MG63 (cell line): Measurements from ENCODE around the gene ZBTB48. TPM values are rescaled to one million over a fixed set of nuclear protein-coding genes. Genes with fewer than 3 reads are reported as not detected.
"Not testable (repeated sequence)": the region's sequence is repeated elsewhere in the genome, so short reads cannot be mapped to it uniquely, and the experiment has no call there.

Experiments
- DNase-seq: peaks from one replicate; pipeline ENCODE4 v3.0.0-alpha.2; 2020
- H3K27me3 ChIP-seq: fragments of 250-450 bp; sonication (Bioruptor Pico); 2 replicates; pipeline ENCODE4 v1.5.1; 2020; ENCODE audit warnings: mild to moderate bottlenecking, moderate library complexity
- H3K36me3 ChIP-seq: fragments of 250-450 bp; sonication (Bioruptor Pico); 2 replicates; pipeline ENCODE4 v1.5.1; 2020; ENCODE audit warnings: mild to moderate bottlenecking, moderate library complexity
- H3K4me3 ChIP-seq: fragments of 250-450 bp; sonication (Bioruptor Pico); 2 replicates; pipeline ENCODE4 v1.5.1; 2020; ENCODE audit warnings: mild to moderate bottlenecking, moderate library complexity
- H3K9me3 ChIP-seq: fragments of 250-450 bp; sonication (Bioruptor Pico); 2 replicates; pipeline ENCODE4 v1.5.1; 2020; ENCODE audit warnings: mild to moderate bottlenecking, moderate library complexity
- total RNA-seq: library from RNA; depleted of rRNA; stranded (reverse); fragments of >200 nt; shearing (Covaris generic); gene quantifications from 2 replicates; pipeline ENCODE4 v1.2.3, GENCODE V29; 2014; ENCODE audit warnings: low replicate concordance

The ZBTB48 gene
- total RNA-seq, 1 experiment from 2014 or later: 32.5 TPM

DNA sequence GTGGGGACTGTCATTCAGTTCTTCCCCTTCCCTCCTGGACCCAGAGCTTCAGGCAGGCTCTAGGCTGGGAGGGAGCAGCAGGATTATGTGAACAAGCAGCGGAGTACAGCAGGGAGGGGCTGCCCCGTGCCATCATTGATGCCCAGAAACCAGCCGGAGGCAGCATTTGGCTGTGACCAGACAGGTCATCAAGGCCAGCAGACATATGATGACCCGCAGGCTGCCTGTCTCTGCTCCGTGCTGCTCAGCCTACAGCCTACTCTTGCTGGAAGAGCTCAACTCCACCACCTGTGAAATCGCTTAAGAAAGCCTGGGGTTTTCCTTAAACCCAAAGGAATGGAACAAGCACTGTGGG is 18.0 kb downstream of the ZBTB48 start:
- peaks cover 49% of the 10 kb centered on the region for H3K36me3 ChIP-seq
- H3K4me3 ChIP-seq: no peak overlapping the region
- H3K9me3 ChIP-seq: no peaks in the 10 kb centered on the region
- no peak for DNase-seq
- no peaks in the 10 kb centered on the region for H3K27me3 ChIP-seq

DNA sequence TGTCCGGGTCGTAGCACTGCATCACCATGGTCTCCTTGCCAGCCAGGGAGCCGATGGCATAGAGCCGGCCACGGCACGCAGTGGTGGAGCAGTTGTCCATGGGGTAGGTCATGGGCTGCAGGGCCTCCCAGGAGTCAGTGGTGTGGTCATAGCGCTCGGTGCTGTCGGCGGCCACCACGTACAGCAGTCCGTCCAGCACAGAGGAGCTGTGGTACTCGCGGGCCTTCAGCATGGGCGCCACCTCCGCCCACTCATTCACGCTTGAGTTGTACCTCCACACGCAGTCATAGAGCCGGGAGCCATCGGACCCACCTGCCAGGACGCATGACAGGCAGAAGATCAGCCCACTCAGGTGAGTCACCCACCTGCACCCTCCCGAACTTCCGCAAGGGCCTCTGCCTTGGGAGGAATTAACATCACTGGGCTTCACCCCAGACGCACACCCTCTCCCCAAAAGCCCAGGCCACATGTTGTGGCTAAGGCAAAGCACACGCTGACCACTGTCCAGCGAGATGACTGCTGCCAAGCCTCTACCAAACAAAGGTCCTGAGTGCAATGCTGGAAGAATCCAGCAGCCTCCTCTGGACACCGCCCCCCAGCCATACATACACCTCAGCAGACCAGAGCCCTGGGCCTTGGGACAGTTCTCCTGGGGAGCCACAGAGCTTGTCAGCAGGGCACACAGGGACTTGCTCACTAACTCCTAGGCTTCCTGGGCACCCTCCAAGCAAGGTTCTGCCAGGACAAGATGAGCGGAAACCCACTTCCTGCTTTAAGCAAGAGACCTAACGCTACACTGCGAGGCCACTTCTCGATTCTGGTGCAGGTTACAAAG is 19.6 kb downstream of the ZBTB48 start:
- DNase-seq: no peak
- Histone ChIP-seq H3K27me3 (no peaks in the 10 kb centered on the region), H3K36me3 (peaks cover 41% of the 10 kb centered on the region), H3K4me3 (peak overlapping the region; percentile 76; the same call in 1 of the 2 replicates), H3K9me3 (no peaks in the 10 kb centered on the region)

DNA sequence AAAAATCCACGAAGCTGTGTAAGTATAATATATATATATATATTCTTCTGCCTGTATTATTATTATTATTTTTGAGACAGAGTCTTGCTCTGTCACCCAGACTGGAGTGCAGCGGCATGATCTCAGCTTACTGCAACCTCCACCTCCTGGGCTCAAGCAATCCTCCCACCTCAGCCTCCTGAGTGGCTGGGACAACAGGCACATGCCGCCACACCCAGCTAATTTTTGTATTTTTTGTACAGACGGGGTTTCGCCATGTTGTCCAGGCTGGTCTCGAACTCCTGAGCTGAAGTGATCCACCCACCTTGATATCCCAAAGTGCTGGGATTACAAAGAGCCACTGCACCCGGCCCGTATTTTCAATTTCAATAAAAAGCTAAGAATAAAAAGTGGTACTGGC is 20.2 kb downstream of the ZBTB48 start:
- H3K36me3 ChIP-seq: peaks cover 41% of the 10 kb centered on the region
- DNase-seq, H3K27me3 ChIP-seq, H3K9me3 ChIP-seq: not testable (repeated sequence)
- peak overlapping the region; percentile 76 for H3K4me3 ChIP-seq

DNA sequence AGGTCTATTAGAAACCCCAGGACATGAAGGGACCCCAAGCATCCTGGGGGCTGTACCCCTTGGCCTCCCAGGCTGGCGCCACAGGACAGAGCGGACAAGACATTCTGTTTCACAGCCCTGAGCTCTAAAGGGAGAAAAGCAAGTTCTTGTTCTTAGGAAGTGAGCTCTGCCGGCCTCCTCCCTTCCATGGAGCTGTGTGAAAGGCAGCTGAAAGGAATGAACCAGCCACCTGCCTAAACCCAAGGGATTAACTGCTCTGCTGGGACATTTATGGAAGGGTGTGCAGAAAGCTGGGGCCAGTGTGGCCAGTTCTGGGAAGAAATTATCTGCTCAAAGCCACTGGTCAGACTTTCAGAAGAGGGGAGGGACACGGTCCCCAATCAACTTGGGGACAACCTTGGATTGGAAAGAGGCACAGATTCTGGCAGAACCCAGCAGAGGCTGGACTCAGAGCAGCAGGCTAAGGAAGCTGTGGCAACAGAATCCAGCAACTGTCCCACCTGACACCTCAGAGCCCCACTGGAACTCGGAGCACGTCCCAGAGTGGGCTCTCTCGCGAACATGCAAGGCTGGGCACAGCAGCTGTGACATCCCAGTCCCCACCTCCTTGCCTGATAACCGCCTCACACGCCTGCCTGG is 20.7 kb downstream of the ZBTB48 start:
- Histone ChIP-seq H3K4me3 (peak overlapping the region; percentile 76), H3K9me3 (no peaks in the 10 kb centered on the region), H3K27me3 (no peaks in the 10 kb centered on the region), H3K36me3 (peaks cover 37% of the 10 kb centered on the region)
- no peak for DNase-seq

DNA sequence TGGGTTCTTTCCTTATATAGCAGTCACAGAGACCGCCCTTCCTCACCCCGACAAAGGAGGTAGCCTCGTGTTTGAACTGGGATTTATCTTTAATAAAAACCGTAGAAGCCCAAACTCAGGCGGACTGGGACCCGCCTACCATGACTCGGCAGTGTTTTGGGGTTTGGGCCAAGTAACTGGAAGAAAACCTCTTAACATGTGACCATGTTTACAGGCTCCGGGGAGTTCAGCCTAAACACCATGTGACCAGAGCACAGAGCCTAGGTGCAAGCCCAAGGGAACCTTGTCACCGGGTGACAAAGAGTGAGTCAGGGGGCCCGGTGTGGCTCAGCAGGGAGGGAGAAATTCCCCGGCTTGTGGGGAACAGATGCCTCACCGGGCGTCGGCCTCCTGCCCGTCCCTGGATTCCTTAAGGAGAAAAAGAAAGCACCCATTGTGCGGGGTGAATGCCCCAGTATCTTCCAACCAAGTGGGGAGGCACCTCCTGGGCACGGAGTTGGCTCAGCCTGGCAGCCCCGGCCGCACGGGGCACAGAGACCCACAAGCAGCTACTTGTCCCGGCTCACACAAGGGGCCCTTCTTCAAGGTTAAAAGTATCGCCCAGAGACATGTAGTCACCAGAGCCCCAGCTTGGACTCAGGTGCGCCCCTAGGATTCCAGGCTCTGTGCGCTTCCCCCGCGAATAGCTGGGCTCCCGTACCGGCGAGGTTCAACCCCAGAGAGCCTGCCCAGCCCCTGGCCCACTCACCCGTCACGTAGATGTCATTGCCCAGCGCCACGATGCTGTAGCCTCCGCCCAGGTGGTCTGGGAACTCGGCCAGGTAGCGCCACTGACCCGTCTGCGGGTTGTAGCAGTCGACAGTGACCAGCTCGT is 21.5 kb downstream of the ZBTB48 start:
- Histone ChIP-seq H3K9me3 (no peaks in the 10 kb centered on the region), H3K27me3 (no peaks in the 10 kb centered on the region), H3K36me3 (peaks cover 31% of the 10 kb centered on the region), H3K4me3 (peak overlapping the region; percentile 76)
- peak; percentile 89 for DNase-seq

DNA sequence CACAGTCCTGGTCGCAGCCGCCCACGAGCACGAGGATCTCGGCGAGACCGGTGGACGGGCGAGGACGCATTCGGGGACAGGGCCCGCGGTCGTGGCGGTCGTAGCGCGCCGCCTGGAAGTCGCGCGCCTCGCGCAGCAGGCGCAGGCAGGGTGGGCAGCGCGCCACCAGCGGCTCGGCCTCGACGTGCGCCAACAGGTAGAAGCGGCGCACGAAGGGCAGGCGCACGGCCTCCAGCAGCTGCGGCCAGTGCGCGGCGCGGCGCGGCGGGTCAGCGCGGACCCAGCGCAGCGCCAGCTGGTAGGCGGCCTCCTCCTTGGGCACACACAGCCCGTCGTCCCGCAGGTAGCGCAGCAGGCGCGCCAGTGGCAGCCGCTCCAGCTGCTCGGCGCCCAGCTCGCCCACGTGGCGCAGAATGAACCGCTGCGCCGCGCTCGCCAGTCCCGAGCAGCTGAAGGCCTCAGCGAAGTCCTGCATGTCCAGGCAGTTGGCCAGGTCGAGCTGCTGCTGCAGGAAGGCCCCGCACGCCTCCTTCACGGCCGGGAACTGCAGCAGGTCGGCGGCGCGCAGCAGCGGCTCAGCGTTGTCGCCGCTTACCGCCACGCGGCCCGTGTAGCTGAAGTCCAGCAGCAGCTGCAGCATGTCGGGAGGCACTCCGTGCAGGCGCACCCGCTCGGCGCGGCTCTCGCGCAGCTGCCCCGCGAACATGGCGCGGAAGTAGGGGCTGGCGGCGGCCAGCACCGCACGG is 22.3 kb downstream of the ZBTB48 start:
- peak overlapping the region; percentile 76 for H3K4me3 ChIP-seq
- H3K36me3 ChIP-seq: peaks cover 23% of the 10 kb centered on the region
- no peaks in the 10 kb centered on the region for H3K27me3 ChIP-seq
- no peak for DNase-seq
- H3K9me3 ChIP-seq: no peaks in the 10 kb centered on the region

DNA sequence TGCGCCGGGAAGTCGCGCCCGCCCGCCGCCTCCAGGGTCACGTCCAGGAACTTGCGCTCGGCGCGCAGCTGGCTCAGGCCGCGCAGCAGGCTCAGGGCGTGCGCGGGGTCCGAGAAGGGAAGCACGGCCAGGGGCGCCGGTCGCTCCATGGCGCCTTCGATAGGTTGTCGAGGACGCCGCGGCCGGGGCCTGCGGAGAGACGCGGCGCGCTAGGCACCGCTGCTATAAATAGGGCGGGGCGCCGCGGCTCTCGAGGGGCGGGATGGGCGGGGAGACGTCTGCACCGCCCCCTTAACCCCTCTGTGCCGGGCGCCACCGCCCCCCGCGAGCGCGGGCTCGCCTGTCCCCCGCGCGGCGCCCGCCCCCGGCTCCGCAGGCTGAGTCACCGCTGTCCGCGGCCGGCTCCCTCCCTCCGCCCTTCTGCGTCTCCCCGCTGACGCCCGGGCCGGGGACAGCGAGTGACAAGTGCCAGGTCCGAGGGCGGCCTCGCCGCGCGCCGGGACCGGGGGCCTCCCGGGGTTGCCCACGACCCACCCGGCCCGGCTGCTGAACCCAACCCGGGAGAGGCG is 23.0 kb downstream of the ZBTB48 start, which contains the start of gene KLHL21:
TSS of gene KLHL21 (minus strand) at position 201 of the 569 bp plus-strand sequence. CDS start at position 149, 52 bp downstream.
- Histone ChIP-seq H3K9me3 (no peaks in the 10 kb centered on the region), H3K36me3 (peaks cover 19% of the 10 kb centered on the region), H3K4me3 (peak within 1 kb of the TSS; percentile 76), H3K27me3 (no peaks in the 10 kb centered on the region)
- DNase-seq: peak; percentile 87

DNA sequence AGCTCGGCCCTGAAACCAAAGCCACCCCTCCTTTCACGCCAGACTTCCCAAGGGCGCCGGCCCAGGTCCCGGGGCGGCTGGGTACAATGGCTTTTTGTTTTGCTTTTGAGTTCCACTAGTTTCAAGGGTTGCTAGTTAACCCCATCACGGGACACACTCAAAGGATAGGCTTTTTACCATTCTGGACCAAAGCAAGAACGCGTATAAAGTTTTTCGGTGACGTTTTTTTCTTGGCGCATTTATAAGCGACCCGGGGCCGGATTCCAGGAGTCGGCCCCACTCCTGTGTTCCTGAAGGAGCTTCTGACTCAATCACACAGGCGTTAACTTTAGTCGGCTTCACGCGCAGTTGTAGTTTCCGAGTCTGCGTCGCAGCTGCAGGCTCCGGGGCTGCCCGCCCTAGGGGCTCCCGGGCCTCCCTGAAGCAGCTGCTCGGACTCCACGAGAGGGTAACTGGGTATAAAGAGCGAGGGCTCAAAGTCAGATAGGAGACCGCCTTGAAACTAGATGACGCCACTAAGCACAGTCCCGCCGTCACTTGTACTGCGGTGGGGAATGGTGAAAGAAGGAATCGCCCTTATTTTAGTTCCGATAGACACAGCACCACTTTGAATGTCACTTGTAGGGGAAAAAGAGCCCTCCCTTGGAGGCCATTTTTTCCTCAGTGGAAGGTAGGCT is 23.6 kb downstream of the ZBTB48 start:
- Histone ChIP-seq H3K4me3 (peak overlapping the region; percentile 76), H3K9me3 (no peaks in the 10 kb centered on the region), H3K27me3 (no peaks in the 10 kb centered on the region), H3K36me3 (peaks cover 14% of the 10 kb centered on the region)
- no peak for DNase-seq

DNA sequence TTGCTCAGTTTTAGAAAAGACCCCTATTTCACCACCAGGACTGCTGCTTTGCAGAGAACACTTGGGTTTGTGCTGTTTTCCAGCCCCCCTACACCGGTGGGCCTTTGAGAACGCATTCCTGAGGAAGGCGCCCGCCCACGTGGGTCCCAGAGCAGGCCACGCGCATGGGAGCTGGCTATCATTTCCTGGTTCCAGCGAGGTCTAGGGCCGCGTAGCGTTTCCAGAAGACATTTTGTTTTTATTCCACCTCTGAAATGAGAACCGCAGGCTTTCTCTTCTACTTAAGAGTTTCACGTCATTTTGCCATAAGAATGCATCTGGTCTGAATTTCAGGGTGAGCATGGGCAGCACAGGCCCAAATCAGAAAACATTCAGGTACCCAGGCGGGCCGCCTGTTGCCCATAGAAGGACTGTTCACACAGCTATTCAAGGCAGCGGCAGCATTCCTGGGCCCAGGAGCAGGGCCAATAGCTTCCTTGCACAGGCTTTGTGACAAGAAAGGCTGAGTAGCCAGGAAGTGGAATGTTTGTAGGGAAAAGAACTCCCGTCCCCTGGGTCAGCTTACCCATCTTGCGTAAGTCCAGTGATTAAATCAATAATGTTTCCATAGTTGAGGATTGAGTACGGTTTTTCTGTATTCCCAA is 24.2 kb downstream of the ZBTB48 start:
- no peak overlapping the region for H3K4me3 ChIP-seq
- no peaks in the 10 kb centered on the region for H3K27me3 ChIP-seq
- no peaks in the 10 kb centered on the region for H3K9me3 ChIP-seq
- peaks cover 10% of the 10 kb centered on the region for H3K36me3 ChIP-seq
- no peak for DNase-seq

DNA sequence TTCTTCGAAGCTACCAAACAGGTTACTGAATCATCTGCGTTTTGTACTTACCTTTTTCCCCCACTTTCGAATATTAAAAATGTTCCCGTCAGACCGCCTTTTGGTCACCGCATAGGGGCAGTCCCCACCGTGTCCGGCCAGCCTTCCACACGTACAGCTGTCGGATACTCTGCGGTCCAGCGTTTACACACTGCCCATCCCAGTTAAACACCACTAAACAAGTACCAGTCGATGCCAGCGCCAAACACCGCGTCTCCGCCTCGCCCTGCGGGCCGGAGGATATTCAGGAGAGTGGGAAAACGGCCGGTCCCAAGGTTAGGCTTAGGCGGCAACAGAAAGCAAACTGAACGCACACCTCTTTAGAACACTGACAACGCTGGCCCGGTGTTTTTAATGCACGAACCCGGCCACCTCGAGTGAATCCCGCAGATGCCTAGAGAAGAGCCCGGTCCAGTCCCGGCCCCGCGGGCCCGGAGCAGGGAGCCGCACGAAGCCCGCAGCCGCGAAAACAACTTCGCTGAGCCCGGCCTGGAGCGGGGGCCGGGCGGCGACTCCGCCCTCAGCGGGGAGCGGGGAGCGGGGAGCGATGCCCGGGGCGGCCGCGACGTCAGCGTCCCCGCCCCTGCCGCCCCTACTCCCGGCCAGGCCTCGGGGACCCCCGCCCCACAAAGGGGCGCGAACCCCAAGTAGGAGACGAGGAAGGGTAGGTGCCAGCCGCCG is 33.0 kb downstream of the ZBTB48 start:
- Histone ChIP-seq H3K9me3 (no peaks in the 10 kb centered on the region), H3K4me3 (peak overlapping the region; percentile 57), H3K36me3 (peaks cover 18% of the 10 kb centered on the region), H3K27me3 (no peaks in the 10 kb centered on the region)
- DNase-seq: peak; percentile 55

DNA sequence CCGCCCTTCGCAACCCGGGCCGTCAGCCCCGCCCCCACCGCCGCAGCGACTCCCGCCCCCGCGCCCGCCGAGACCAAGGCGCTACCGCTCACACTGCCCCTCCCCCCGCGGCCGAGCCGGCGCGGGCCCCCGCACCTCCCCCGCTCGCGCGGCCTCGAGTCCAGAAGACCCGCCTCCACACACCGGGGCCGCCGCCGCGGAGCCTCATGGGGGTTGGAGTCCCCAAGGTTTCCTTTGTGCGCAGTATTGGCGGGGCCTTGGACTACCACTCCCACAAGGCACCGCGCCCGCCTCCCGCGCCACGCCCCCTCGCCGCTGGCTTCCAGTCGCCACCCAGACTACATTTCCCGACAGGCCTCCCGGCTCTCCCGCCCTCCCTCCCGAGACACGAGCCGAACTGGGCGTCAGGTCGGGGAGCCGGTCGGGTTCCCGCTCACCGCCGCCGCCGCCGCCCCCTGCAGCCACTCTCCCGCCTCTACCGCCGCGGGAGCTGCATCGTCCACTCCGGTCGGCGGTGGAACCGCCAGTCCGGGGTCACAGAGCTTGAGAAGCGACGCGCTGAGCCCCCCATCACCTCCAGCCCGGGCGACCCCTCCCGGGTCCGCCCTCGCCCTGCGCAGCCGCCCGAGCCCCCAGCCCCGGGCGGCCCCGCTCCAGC is 33.7 kb downstream of the ZBTB48 start, which contains the start of gene PHF13:
TSS of gene PHF13 (plus strand) at position 371 of the 658 bp plus-strand sequence. CDS start 336 bp downstream, outside the sequence.
- Histone ChIP-seq H3K4me3 (peak within 1 kb of the TSS; percentile 67), H3K9me3 (no peaks in the 10 kb centered on the region), H3K36me3 (peaks cover 23% of the 10 kb centered on the region), H3K27me3 (no peaks in the 10 kb centered on the region)
- peak; percentile 99 for DNase-seq

DNA sequence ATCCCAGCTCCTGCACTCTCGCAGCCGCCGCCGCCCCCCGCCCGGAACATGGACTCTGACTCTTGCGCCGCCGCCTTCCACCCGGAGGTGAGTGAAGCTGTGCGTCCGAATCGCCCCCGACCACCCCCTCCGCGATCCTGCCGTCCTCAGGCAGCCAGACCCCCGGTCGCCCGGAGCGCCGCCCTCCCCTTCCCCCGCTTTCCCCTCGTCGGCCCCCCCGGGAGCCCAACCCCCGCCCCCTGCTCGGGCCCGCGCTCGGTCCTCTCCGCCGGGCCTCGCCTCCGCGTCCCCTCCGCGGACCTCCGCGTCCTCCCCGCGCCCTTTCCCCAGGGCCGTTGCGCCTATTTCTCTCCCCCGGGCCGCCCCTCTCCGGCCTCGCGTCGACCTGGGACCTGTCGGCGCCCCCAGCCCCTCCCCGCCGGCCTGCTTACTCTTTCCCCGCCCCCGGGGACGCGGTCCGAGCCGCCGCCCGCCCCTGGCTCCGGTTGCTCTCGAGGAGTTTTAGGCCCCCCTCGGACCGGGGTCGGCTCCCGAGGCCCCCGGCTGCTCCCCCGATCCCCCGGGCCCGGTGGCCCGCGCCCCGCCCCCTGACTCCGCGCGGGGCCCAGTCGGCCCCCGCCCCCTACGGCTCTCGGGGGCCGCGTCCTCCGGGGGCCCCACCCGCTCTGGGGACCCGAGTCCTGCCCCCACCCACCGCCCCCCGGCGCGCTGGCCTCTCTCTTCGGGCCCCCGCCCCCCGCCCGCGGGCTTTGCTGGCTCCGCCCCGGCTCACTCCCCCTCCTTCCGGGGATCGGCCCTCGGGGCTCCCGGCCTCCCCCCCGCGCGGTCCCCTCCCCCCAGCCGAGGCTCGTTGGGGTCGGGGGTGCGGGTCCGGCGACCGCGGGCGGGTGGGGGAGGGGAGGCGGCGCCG is 34.5 kb downstream of the ZBTB48 start:
- peak; percentile 73 for DNase-seq
- Histone ChIP-seq H3K9me3 (no peaks in the 10 kb centered on the region), H3K27me3 (no peaks in the 10 kb centered on the region), H3K36me3 (peaks cover 31% of the 10 kb centered on the region), H3K4me3 (peak overlapping the region; percentile 67)
